ENCODE measurements around the gene NOC2L.

The NOC2L gene

GRCh38 chr1:974687-975328, 15.8 kb upstream of the NOC2L start:
- DNase-seq (ENCODE audit: insufficient read length, low spot score) (no peak), FAIRE-seq (no peak)
- TF ChIP-seq POLR2AphosphoS5 (IDR thresholded peaks at IDR 0.05; ENCODE audit: low read depth, low read length) (no peak), POU2F2 (IDR thresholded peaks at IDR 0.05; ENCODE audit: low read depth, low read length) (no peak), POLR2A (IDR thresholded peaks at IDR 0.05; ENCODE audit: low read depth, low read length) (no peak), SPI1 (IDR thresholded peaks at IDR 0.05; ENCODE audit: low read depth, low read length) (no peak), TAF1 (IDR thresholded peaks at IDR 0.05; ENCODE audit: low read depth, low read length) (no peak), PAX5 (IDR thresholded peaks at IDR 0.05; ENCODE audit: insufficient read depth, low read length, severe bottlenecking) (no peak)

DNA sequence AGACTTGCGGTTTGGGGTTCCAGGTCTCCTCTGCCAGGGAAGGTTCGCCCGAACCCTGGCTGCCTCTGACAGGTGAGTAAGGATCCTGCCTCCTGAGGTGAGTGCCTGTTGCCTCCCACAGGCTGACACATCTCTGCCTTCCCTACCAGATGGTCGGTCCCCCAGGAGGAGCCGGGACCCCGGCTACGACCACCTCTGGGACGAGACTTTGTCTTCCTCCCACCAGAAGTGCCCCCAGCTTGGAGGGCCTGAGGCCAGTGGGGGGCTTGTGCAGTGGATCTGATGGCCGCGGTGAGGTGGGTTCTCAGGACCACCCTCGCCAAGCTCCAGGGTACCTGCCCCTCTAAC, 15.2 kb upstream of the NOC2L start:
- FAIRE-seq (no peak), DNase-seq (ENCODE audit: insufficient read length, low spot score) (no peak)
- TF ChIP-seq POU2F2 (IDR thresholded peaks at IDR 0.05; ENCODE audit: low read depth, low read length) (no peak), PAX5 (IDR thresholded peaks at IDR 0.05; ENCODE audit: insufficient read depth, low read length, severe bottlenecking) (no peak), POLR2AphosphoS5 (IDR thresholded peaks at IDR 0.05; ENCODE audit: low read depth, low read length) (no peak), POLR2A (IDR thresholded peaks at IDR 0.05; ENCODE audit: low read depth, low read length) (no peak), TAF1 (IDR thresholded peaks at IDR 0.05; ENCODE audit: low read depth, low read length) (no peak), SPI1 (IDR thresholded peaks at IDR 0.05; ENCODE audit: low read depth, low read length) (no peak)

DNA sequence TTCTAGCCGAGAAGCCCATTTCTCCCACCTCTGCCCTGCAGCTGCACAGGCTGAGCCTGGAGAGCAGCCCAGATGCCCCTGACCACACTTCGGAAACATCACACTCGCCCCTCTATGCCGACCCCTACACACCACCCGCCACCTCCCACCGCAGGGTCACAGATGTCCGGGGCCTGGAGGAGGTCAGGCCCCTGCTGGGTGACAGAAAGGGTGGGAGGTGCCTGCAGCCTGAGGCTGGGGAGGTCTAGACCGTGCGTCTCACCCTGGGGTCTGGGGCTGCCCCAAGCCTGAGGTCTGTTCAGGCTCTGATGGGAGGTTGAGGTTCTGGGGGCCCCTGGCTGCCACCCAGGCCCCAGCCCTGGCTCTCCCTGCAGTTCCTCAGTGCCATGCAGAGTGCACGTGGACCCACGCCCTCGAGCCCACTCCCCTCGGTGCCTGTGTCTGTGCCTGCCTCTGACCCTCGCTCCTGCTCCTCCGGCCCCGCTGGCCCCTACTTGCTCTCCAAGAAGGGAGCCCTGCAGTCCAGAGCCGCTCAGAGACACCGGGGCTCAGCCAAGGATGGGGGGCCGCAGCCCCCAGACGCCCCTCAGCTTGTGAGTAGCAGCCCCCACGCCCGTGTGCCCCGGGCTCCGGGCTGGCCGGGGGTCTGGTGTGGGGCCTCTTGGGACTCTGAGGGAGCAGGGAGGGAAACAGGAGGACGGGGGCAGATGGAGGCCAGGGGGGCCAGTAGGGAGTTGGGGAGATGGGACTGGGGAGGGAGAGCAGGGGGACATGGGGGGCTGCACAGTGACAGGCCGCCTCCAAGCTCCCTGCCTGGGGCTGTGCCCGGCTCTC, 14.6 kb upstream of the NOC2L start:
- TF ChIP-seq SPI1 (IDR thresholded peaks at IDR 0.05; ENCODE audit: low read depth, low read length): no peak
- no peak for TF ChIP-seq PAX5 (IDR thresholded peaks at IDR 0.05; ENCODE audit: insufficient read depth, low read length, severe bottlenecking)
- no peak for TF ChIP-seq POLR2AphosphoS5 (IDR thresholded peaks at IDR 0.05; ENCODE audit: low read depth, low read length)
- TF ChIP-seq POU2F2 (IDR thresholded peaks at IDR 0.05; ENCODE audit: low read depth, low read length): no peak
- no peak for TF ChIP-seq POLR2A (IDR thresholded peaks at IDR 0.05; ENCODE audit: low read depth, low read length)
- TF ChIP-seq TAF1 (IDR thresholded peaks at IDR 0.05; ENCODE audit: low read depth, low read length): no peak
- FAIRE-seq (no peak), DNase-seq (ENCODE audit: insufficient read length, low spot score) (no peak)

- FAIRE-seq (no peak), DNase-seq (ENCODE audit: insufficient read length, low spot score) (no peak)
- no peak for TF ChIP-seq PAX5 (IDR thresholded peaks at IDR 0.05; ENCODE audit: insufficient read depth, low read length, severe bottlenecking)
- no peak for TF ChIP-seq TAF1 (IDR thresholded peaks at IDR 0.05; ENCODE audit: low read depth, low read length)
- TF ChIP-seq POLR2AphosphoS5 (IDR thresholded peaks at IDR 0.05; ENCODE audit: low read depth, low read length): no peak
- no peak for TF ChIP-seq POLR2A (IDR thresholded peaks at IDR 0.05; ENCODE audit: low read depth, low read length)
- TF ChIP-seq POU2F2 (IDR thresholded peaks at IDR 0.05; ENCODE audit: low read depth, low read length): no peak
Measured at GRCh38 chr1:972726-973458, 13.8 kb upstream of the NOC2L start.

DNA sequence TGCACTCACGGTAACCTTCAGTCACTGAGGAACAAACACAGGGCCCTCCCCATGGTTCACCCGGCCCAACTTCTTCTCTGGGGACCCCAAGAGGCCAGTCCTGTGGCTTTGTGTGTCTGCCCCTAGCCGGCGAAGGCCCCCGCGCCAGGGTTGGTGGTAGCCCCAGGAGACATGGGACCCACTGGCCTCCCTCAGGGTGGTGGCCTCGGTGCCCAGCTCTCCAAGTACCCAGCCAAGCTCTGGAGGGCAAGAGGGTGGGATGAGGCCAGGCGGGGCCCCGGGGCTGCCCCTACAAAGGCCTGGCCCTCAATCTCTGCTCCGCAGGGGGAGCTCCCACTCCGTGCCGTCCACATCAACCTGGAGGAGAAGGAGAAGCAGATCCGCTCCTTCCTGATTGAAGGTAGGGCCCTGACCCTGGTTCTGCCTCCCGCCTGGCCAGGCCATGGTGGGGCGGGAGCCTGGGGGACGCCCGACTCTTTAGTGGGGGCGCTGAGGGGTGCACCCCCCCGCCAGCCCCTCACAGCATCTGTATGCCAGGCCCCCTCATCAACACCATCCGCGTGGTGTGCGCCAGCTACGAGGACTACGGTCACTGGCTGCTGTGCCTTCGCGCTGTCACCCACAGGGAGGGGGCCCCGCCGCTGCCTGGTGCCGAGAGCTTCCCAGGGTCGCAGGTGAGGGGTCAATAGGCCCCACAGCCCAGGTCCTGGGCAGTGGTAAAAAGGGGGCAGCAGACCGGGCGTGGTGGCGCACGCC, 12.9 kb upstream of the NOC2L start:
- FAIRE-seq: no peak
- DNase-seq (ENCODE audit: insufficient read length, low spot score): no peak

GRCh38 chr1:970973-971730, 12.1 kb upstream of the NOC2L start:
- TF ChIP-seq POLR2AphosphoS5 (IDR thresholded peaks at IDR 0.05; ENCODE audit: low read depth, low read length) (no peak), POU2F2 (IDR thresholded peaks at IDR 0.05; ENCODE audit: low read depth, low read length) (no peak), TAF1 (IDR thresholded peaks at IDR 0.05; ENCODE audit: low read depth, low read length) (no peak), PAX5 (IDR thresholded peaks at IDR 0.05; ENCODE audit: insufficient read depth, low read length, severe bottlenecking) (no peak), POLR2A (IDR thresholded peaks at IDR 0.05; ENCODE audit: low read depth, low read length) (no peak), SPI1 (IDR thresholded peaks at IDR 0.05; ENCODE audit: low read depth, low read length) (no peak)
- DNase-seq (ENCODE audit: insufficient read length, low spot score): no peak
- no peak for FAIRE-seq

More for the DNA sequence above, 12.9 kb upstream of the NOC2L start:
- no peak for TF ChIP-seq SPI1 (IDR thresholded peaks at IDR 0.05; ENCODE audit: low read depth, low read length)
- no peak for TF ChIP-seq POLR2AphosphoS5 (IDR thresholded peaks at IDR 0.05; ENCODE audit: low read depth, low read length)
- no peak for TF ChIP-seq POLR2A (IDR thresholded peaks at IDR 0.05; ENCODE audit: low read depth, low read length)
- TF ChIP-seq POU2F2 (IDR thresholded peaks at IDR 0.05; ENCODE audit: low read depth, low read length): no peak
- TF ChIP-seq TAF1 (IDR thresholded peaks at IDR 0.05; ENCODE audit: low read depth, low read length): no peak
- no peak for TF ChIP-seq PAX5 (IDR thresholded peaks at IDR 0.05; ENCODE audit: insufficient read depth, low read length, severe bottlenecking)

GRCh38 chr1:970242-970972, 11.4 kb upstream of the NOC2L start:
- no peak for DNase-seq (ENCODE audit: insufficient read length, low spot score)
- TF ChIP-seq TAF1 (IDR thresholded peaks at IDR 0.05; ENCODE audit: low read depth, low read length) (no peak), POLR2AphosphoS5 (IDR thresholded peaks at IDR 0.05; ENCODE audit: low read depth, low read length) (no peak), POLR2A (IDR thresholded peaks at IDR 0.05; ENCODE audit: low read depth, low read length) (no peak), PAX5 (IDR thresholded peaks at IDR 0.05; ENCODE audit: insufficient read depth, low read length, severe bottlenecking) (no peak), POU2F2 (IDR thresholded peaks at IDR 0.05; ENCODE audit: low read depth, low read length) (no peak), SPI1 (IDR thresholded peaks at IDR 0.05; ENCODE audit: low read depth, low read length) (no peak)
- FAIRE-seq: no peak
